HEK293 (cell line): Measurements from ENCODE around the gene SLC14A1.
A peak's percentile ranks its signal among the peaks of the same experiment; 100 is the strongest.

Experiments
- CTCF ChIA-PET: fragments of 350-600 bp; formaldehyde crosslinking; extraction: SDS; loops from one replicate; lab custom pipeline; 2021; ENCODE audit warnings: antibody characterized with exemption; lab: Yijun Ruan, JAX
- POLR2A ChIA-PET: fragments of 300-600 bp; formaldehyde crosslinking; extraction: SDS; loops from one replicate; lab custom pipeline; 2020; ENCODE audit warnings: antibody characterized with exemption, inconsistent platforms; lab: Yijun Ruan, JAX
- H3K27ac ChIP-seq: fragments of 200-500 bp; sonication (Bioruptor generic); 2 replicates; pipeline ENCODE4 v1.5.1; 2014; ENCODE audit warnings: low read depth, low read length, control low read depth, inconsistent platforms; ENCODE audit errors: extremely low read depth
- H3K36me3 ChIP-seq, 2 experiments: fragments of 200-500 bp in 1 of 2; sonication (Bioruptor generic) in 1 of 2; 1 replicate in 1 of 2; 2 replicates in 1 of 2; pipeline ENCODE4 v1.5.1; 2014 to 2017; ENCODE audit warnings: inconsistent platforms in 2 of 2, low read length in 2 of 2; ENCODE audit not compliant: control insufficient read depth in 2 of 2, insufficient read depth in 1 of 2
- H3K4me1 ChIP-seq: fragments of 200-500 bp; sonication (Bioruptor generic); 2 replicates; pipeline ENCODE4 v1.5.1; 2014; ENCODE audit warnings: mild to moderate bottlenecking, low read length, inconsistent platforms; ENCODE audit not compliant: control insufficient read depth, insufficient read depth
- H3K4me3 ChIP-seq: 2 replicates; pipeline ENCODE4 v1.5.1; 2011; ENCODE audit warnings: low read depth, mild to moderate bottlenecking, control low read depth, low read length, moderate library complexity
- H3K9me3 ChIP-seq: fragments of 200-500 bp; sonication (Bioruptor generic); 2 replicates; pipeline ENCODE4 v1.5.1; 2014; ENCODE audit warnings: low read depth, low read length, inconsistent platforms; ENCODE audit not compliant: control insufficient read depth, insufficient read depth
- HOXD13 ChIP-seq: sonication (generic); formaldehyde crosslinking; IDR thresholded peaks from 2 replicates; pipeline ENCODE4 v1.8.0; 2022; ENCODE audit warnings: missing genetic modification reagents, borderline replicate concordance
- MZF1 ChIP-seq: fragments of 450-650 bp; formaldehyde crosslinking; IDR thresholded peaks from 2 replicates; pipeline ENCODE4 v1.5.1; 2017; ENCODE audit warnings: missing biosample characterization, missing genetic modification characterization, borderline replicate concordance
- OVOL3 ChIP-seq: fragments of 450-650 bp; formaldehyde crosslinking; IDR thresholded peaks from 2 replicates; pipeline ENCODE4 v1.5.1; 2016; ENCODE audit warnings: missing biosample characterization, missing genetic modification characterization
- SCRT1 ChIP-seq: fragments of 450-650 bp; formaldehyde crosslinking; IDR thresholded peaks from 2 replicates; pipeline ENCODE4 v1.5.1; 2016; ENCODE audit warnings: missing biosample characterization, missing genetic modification characterization, borderline replicate concordance
- SCRT2 ChIP-seq: fragments of 450-650 bp; formaldehyde crosslinking; IDR thresholded peaks from 2 replicates; pipeline ENCODE4 v1.5.1; 2016; ENCODE audit warnings: missing biosample characterization, missing genetic modification characterization
- SP2 ChIP-seq: fragments of 450-650 bp; formaldehyde crosslinking; IDR thresholded peaks from 2 replicates; pipeline ENCODE4 v1.5.1; 2016; ENCODE audit warnings: missing biosample characterization, missing genetic modification characterization
- ZBTB49 ChIP-seq: fragments of 450-650 bp; formaldehyde crosslinking; IDR thresholded peaks from 2 replicates; pipeline ENCODE4 v1.5.1; 2016; ENCODE audit warnings: missing biosample characterization, missing genetic modification characterization, low read depth
- ZBTB6 ChIP-seq: fragments of 450-650 bp; formaldehyde crosslinking; IDR thresholded peaks from 2 replicates; pipeline ENCODE4 v1.5.1; 2017; ENCODE audit warnings: missing biosample characterization, missing genetic modification characterization
- ZNF10 ChIP-seq: fragments of 450-650 bp; formaldehyde crosslinking; IDR thresholded peaks from 2 replicates; pipeline ENCODE4 v1.5.1; 2017; ENCODE audit warnings: missing biosample characterization, missing genetic modification characterization
- ZNF133 ChIP-seq: fragments of 450-650 bp; formaldehyde crosslinking; IDR thresholded peaks from 2 replicates; pipeline ENCODE4 v1.5.1; 2016; ENCODE audit warnings: missing biosample characterization, missing genetic modification characterization
- ZNF18 ChIP-seq: fragments of 450-650 bp; formaldehyde crosslinking; IDR thresholded peaks from 2 replicates; pipeline ENCODE4 v1.5.1; 2016; ENCODE audit warnings: missing biosample characterization, missing genetic modification characterization
- ZNF280C ChIP-seq: fragments of 450-650 bp; formaldehyde crosslinking; IDR thresholded peaks from 2 replicates; pipeline ENCODE4 v1.5.1; 2016; ENCODE audit warnings: missing biosample characterization, missing genetic modification characterization
- ZNF48 ChIP-seq: fragments of 450-650 bp; formaldehyde crosslinking; IDR thresholded peaks from 2 replicates; pipeline ENCODE4 v1.5.1; 2016; ENCODE audit warnings: missing biosample characterization, missing genetic modification characterization
- ZNF555 ChIP-seq: fragments of 450-650 bp; formaldehyde crosslinking; conservative IDR thresholded peaks from 2 replicates; pipeline ENCODE4 v1.5.1; 2017; ENCODE audit warnings: missing biosample characterization, mild to moderate bottlenecking, missing genetic modification characterization, inconsistent platforms
- ZNF600 ChIP-seq: fragments of 450-650 bp; formaldehyde crosslinking; IDR thresholded peaks from 2 replicates; pipeline ENCODE4 v1.5.1; 2016; ENCODE audit warnings: missing biosample characterization, missing genetic modification characterization
- ZSCAN5A ChIP-seq: fragments of 450-650 bp; formaldehyde crosslinking; IDR thresholded peaks from 2 replicates; pipeline ENCODE4 v1.5.1; 2016; ENCODE audit warnings: missing biosample characterization, missing genetic modification characterization

Gene SLC14A1

GRCh38 chr18:45726603-45727002 is 2.6 kb downstream of the SLC14A1 start:
- Histone ChIP-seq H3K27ac (no peak overlapping the region), H3K4me1 (no peaks in the 10 kb centered on the region), H3K9me3 (no peaks in the 10 kb centered on the region), H3K36me3 (no peaks in the 10 kb centered on the region), H3K4me3 (no peak overlapping the region)
- TF ChIP-seq ZNF555 (tag by site-specific recombination) (no peak), SCRT2 (tag by site-specific recombination) (peak; percentile 58), SCRT1 (tag by site-specific recombination) (peak; percentile 36; the same call in 1 of the 2 replicates)
- POLR2A ChIA-PET = no interaction called here
- CTCF ChIA-PET = interaction anchor here (0.7 to 7.3 kb wide), 3 partner anchors 16 to 152 kb away, joined by 3 to 75 read pairs (median 4); no protein-coding TSS in a partner anchor

GRCh38 chr18:45727068-45727467 is 3.1 kb downstream of the SLC14A1 start:
- ChIA-PET CTCF (interaction anchor here (0.7 to 7.3 kb wide), 4 partner anchors 20 to 152 kb away, joined by 4 to 75 read pairs (median 4); no protein-coding TSS in a partner anchor), POLR2A (no interaction called here)
- Histone ChIP-seq H3K9me3 (no peaks in the 10 kb centered on the region), H3K36me3 (no peaks in the 10 kb centered on the region), H3K27ac (no peak overlapping the region), H3K4me1 (no peaks in the 10 kb centered on the region), H3K4me3 (no peak overlapping the region)
- TF ChIP-seq ZNF600 (no peak), ZNF18 (tag by site-specific recombination) (no peak)

- Histone ChIP-seq H3K27ac (no peak overlapping the region), H3K9me3 (no peaks in the 10 kb centered on the region), H3K4me3 (no peak overlapping the region), H3K36me3 (no peaks in the 10 kb centered on the region), H3K4me1 (no peaks in the 10 kb centered on the region)
- no peak for TF ChIP-seq MZF1 (tag by site-specific recombination)
- TF ChIP-seq ZNF48 (tag by site-specific recombination) = no peak
- no peak for TF ChIP-seq ZNF280C (tag by site-specific recombination)
- TF ChIP-seq HOXD13 (CRISPR knock-in tag) = no peak
- no peak for TF ChIP-seq ZNF133 (tag by site-specific recombination)
- CTCF ChIA-PET = interaction anchor here (0.5 to 2.4 kb wide), 11 partner anchors 8 to 345 kb away, joined by 3 to 11 read pairs (median 4); no protein-coding TSS in a partner anchor
- POLR2A ChIA-PET = no interaction called here
These were observed 4.5 kb downstream of the SLC14A1 start for GRCh38 chr18:45728336-45729010.

- Histone ChIP-seq H3K36me3 (no peaks in the 10 kb centered on the region), H3K27ac (no peak overlapping the region), H3K4me3 (no peak overlapping the region), H3K9me3 (no peaks in the 10 kb centered on the region), H3K4me1 (no peaks in the 10 kb centered on the region)
- ChIA-PET CTCF (interaction anchor here (0.6 to 2.8 kb wide), 9 partner anchors 9 to 1007 kb away, joined by 3 to 16 read pairs (median 4); no protein-coding TSS in a partner anchor), POLR2A (no interaction called here)
- no peak for TF ChIP-seq ZBTB6 (tag by site-specific recombination)
- TF ChIP-seq ZSCAN5A (tag by site-specific recombination) = no peak
- TF ChIP-seq SP2 = no peak
- TF ChIP-seq OVOL3 = no peak
- TF ChIP-seq ZBTB49 (tag by site-specific recombination) = no peak
- TF ChIP-seq ZNF10 (tag by site-specific recombination) = no peak
These were observed 7.0 kb downstream of the SLC14A1 start for GRCh38 chr18:45730832-45731575.
